Measurements from ENCODE around the gene SLC24A4.

Gene SLC24A4

GRCh38 chr14:92437309-92437708 lies 114.3 kb downstream of the SLC24A4 start:
- DNase-seq (ENCODE audit: low read depth) = no peak

GRCh38 chr14:92437729-92438285 lies 114.8 kb downstream of the SLC24A4 start:
- no peak for DNase-seq (ENCODE audit: low read depth)

- no peak for DNase-seq (ENCODE audit: low read depth)
Measured at GRCh38 chr14:92439537-92440344, 116.8 kb downstream of the SLC24A4 start.

DNA sequence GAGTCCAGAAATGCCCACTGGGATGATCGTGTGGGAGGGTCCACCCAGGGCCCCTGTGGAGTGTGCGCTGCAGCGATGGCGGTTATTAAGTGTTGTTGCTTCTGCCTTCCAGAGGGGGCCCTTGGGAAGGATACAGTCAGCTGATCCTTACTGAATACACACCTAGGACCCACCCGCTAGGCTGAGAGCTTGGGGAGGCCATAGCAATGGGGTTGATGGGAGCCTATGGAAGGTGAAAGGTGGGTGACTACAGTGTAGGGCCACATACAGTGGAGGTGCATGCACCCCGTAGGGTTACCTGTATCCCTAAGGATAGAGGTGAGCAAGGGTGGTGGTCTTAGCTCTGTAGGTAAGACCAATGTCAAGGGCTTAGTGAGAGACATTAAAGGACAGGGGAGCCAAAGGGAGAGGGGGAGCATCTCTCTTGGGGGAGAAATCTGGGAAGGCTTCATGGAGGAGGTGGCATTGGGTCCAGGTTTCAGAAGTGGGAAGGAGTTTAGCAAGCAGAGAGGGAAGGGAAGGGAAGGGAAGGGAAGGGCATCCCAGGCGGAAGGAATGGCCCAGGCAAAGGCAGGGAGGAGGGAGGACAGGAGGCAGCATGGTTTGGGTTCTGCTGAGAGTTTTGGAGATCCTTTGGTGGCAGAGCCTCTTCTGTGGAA lies 117.5 kb downstream of the SLC24A4 start:
- no peak for DNase-seq (ENCODE audit: low read depth)

DNA sequence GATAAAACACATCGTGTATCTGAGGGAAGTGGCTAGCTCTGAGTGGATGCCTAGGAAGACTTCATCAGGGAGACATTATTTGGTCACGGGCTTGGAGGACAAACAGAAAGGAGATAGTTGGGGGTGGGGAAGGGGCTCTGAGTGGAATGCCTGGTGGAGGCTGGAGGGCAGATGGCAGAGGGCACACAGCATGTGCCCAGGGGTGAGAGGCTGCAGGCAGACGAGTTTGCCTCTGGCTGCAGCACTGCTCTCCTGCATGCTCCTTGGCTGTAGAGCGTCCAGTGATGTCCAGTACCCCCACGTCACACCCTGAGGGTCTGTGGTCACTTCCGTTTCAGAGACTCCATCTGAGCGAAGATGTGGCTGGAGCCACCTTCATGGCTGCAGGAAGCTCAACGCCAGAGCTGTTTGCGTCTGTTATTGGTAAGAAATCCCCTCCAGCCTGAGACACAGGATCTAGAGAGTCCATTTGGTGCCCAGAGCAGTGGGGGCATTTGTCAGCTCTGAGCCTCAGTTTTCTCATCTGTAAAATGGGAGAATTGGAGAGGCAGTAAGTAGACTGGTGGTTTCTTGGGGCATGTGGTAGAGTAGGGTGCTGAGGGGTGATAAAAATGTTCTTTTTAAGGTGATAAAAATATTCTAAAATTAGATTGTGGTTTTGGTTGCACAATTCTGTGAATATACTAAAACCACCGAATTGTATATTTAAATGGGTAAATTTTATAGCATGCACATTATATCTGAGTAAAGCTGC lies 119.0 kb downstream of the SLC24A4 start:
- no peak for DNase-seq (ENCODE audit: low read depth)

DNA sequence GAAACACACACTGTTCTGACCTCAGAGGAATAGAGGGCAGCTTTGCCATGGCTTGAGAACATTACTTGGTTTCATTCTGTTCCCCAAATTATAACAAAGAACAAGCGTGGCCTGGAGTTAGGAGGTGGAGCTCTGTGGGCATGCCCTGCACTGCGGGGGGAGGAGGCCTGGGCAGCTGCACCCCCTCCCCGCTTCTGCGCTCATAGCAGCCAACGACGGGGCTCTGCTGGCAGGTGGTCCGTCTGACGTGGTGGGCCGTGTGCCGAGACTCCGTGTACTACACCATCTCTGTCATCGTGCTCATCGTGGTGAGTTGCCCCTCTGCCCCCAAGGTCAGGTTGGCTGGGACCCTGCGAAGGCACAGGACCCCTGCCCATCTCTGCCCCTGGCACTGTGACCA lies 120.2 kb downstream of the SLC24A4 start:
- no peak for DNase-seq (ENCODE audit: low read depth)

DNA sequence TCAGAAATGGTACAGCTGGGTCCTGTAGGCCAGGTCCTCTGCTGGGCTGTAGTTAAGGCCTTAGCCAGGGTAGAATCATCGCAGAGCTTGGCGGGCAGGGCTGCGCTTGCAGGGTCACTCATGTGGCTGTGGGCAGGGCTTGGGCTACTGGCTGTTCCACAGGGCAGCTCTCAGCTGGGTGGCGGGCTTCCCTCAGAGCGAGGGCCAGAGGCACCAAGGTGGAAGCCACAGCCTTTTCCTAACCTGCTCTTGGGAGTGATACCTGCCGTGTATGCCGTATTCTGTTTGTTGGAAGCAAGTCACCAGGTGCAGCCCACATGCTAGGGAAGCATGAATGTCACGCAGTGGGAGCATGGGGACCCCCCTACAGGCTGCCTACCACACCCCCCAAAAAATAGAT lies 120.8 kb downstream of the SLC24A4 start:
- DNase-seq (ENCODE audit: low read depth) = no peak

DNA sequence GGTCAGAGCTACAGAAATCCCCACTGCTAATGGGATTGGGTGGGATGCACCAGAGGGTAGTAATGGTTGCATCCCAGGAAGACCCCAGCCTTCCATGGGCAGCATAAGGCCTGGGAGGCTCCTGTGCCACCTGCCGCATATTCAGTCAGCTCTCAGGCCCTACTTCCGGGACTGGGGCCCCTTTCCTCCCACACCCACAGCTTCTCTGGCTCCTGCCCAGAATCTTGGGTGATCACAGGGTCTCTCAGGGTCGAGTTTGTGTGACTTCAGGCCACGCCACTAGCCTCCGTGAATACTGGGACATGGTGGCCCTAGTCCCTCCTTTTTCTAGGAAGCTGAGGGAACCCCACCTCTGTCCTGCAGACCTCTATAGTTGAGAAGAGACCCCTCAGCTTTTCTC lies 123.8 kb downstream of the SLC24A4 start:
- DNase-seq (ENCODE audit: low read depth) = no peak

DNA sequence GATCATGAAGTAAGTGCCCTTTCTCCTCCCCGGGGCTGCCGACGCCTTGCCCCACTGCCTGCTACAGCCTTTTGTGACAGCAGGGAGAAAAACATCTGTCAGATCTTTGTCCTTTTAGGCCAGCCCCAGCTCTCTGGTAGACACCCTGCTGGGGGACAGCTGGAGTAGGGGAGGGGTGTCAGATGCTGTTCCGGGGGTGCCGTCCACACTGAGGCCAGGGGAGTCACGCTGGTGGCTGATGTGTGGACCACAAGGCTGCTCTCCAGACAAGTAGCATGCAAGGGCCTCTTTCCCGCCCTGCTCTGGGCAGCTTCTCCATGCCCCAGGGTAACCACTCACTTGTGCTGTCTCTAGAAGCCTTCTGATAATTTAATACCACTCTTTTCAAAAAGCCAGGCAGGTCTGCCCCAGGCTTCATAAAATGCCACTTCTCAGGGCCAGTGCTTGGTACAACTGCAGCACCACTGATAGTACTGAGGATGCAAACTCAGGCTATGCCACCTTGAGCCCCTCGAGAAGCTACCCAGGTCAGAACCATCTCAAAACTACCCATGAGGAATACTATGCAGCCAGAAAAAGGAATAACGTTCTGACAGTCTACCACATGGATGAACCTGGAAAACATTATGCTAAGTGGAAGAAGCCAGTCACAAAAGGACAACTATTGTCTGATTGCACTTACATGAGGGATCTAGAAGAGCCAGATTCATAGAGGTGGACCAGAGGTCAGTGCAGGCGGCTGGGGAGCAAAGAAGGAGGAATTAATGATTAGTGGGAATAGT lies 124.6 kb downstream of the SLC24A4 start:
- DNase-seq (ENCODE audit: low read depth) = no peak

- DNase-seq (ENCODE audit: low read depth) = no peak
Measured at GRCh38 chr14:92448786-92449185, 125.8 kb downstream of the SLC24A4 start.

- DNase-seq (ENCODE audit: low read depth) = no peak
Measured at GRCh38 chr14:92449404-92450181, 126.6 kb downstream of the SLC24A4 start.

- no peak for DNase-seq (ENCODE audit: low read depth)
Measured at GRCh38 chr14:92450351-92451070, 127.5 kb downstream of the SLC24A4 start.

- DNase-seq (ENCODE audit: low read depth) = no peak
Measured at GRCh38 chr14:92451245-92451644, 128.3 kb downstream of the SLC24A4 start.

DNA sequence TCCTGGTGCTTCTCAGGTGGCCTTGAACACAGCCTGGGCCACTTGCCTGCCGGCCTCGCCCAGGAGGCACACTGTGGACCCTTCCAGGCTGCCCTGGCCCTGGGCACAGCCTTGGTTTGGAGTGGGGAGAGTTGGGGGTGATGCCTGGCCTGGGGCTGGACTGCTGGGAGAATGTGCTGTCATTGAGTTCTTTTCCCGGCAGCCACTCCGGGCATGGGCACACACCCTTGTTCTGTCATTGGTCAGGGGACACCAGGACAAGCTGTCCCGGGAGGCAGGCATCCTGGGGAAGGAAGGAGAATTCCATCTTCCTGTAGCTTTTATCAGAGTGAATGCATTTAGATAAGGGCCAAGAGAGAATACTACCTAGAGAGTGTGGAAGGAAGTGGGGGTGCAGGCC lies 128.8 kb downstream of the SLC24A4 start:
- no peak for DNase-seq (ENCODE audit: low read depth)

GRCh38 chr14:92452471-92452870 lies 129.5 kb downstream of the SLC24A4 start:
- DNase-seq (ENCODE audit: low read depth) = no peak

- DNase-seq (ENCODE audit: low read depth) = no peak
Measured at GRCh38 chr14:92453691-92454090, 130.7 kb downstream of the SLC24A4 start.

- no peak for DNase-seq (ENCODE audit: low read depth)
Measured at GRCh38 chr14:92455231-92455630, 132.3 kb downstream of the SLC24A4 start.

GRCh38 chr14:92456215-92457015 lies 133.4 kb downstream of the SLC24A4 start:
- no peak for DNase-seq (ENCODE audit: low read depth)

DNA sequence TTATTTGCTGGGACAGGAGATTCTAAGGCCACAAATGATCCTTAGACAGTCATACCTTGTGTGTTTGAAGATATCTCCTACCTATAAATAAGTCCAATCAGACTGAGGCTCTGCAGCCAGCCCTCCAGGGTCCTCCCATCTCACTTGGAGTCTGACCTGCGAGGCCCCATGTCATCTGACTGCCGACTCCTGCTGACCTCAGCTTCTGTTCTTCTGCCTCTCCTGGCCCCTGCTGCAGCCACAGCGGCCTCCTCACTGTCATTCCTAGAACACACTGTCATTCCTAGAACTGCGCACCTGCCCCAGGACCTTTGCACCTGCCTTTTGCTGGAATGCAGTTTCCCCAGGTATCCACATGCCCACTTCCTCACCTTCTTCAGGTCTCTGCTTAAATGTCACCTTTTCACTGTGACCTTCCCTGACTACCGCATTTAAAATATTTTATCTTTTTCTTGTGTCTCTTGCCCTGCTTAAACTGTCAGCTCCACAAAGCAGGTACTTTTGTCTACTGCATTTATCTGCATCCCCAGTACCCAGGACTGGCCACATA lies 134.1 kb downstream of the SLC24A4 start:
- DNase-seq (ENCODE audit: low read depth) = no peak

All from stimulated activated CD8-positive, alpha-beta memory T cell treated with anti-CD3 and anti-CD28 coated beads, Interleukin-15, amount 100 ng/mL, for 1 hour (primary cell).